ENCODE measurements around the gene EGFL8.
A peak's percentile ranks its signal among the peaks of the same experiment; 100 is the strongest.

Gene EGFL8

DNA sequence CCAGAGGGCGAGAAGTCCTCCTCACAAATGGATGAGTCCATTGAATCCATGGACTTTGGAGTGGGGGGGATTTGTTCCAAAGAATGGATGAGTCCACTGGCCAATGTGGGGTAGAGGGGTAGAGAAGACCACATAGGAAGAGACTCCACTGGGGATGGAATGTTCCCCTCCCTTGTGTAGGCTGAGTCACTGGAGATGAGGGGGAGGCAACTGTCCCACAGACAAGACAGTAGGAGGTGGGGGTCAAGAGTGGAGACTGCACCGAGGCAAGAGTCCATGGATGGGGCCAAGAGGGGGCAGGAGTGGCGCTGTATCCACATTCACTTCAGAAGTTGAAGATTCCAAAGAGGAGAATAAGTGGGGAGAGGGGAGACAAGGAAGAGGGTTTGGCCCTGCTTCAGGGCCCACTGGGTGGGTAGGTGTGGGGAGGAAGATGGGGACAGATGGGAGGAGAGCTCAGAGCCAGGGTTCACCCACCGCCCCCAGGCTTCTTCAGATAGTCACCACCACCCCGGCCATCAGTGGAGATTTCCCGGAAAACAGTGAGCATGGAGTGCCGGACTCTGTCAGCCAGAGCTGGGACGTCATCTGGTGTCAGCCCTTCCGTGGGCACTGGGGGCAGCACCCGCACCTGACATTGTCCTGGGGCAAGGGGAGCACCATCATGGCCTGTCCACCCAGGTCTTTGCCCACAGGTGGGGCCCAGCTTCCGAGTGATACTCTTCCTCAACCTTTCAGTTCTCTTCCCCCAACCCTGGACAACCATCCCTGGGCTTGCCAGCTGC, 4.6 kb downstream of the EGFL8 start:
- DNase-seq: no peak

DNA sequence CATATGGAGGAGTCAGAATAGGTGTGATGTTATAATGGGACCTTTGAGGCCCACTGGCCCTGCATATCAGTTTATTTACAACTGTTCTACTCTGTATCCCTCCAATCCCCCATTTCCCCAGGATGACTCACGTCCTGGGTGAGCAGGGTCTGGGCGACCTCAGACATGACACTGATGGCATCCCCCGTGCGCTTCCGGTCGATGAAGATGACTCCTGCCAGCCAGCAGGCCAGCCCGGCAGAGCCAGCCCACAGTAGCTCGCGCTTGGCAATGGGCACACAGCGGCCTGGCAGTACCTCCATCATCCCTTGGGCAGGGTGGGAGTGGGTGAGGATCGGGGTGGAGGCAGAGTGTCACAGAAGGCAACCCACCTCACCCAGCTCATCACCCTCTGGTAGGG, 5.9 kb downstream of the EGFL8 start:
- no peak for DNase-seq

DNA sequence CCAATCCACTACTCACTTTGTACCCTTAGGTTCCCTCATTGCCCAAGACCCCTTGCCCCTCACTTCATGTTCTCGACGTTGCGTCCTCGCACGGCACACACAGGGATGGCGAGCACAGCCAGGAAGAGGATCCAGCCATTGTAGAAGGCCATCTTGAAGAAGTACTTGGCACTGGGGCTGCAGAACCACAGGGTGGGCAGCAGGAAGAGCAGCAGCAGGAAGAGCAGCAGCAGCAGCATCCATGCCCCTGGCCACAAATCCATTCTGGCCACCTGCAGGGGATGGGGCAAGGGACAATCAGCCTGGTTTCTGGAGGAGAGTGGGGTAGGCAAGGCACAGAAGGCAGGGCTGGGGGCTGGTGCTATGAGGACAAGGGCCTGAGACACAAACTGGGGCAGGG, 6.8 kb downstream of the EGFL8 start:
- DNase-seq: no peak

DNA sequence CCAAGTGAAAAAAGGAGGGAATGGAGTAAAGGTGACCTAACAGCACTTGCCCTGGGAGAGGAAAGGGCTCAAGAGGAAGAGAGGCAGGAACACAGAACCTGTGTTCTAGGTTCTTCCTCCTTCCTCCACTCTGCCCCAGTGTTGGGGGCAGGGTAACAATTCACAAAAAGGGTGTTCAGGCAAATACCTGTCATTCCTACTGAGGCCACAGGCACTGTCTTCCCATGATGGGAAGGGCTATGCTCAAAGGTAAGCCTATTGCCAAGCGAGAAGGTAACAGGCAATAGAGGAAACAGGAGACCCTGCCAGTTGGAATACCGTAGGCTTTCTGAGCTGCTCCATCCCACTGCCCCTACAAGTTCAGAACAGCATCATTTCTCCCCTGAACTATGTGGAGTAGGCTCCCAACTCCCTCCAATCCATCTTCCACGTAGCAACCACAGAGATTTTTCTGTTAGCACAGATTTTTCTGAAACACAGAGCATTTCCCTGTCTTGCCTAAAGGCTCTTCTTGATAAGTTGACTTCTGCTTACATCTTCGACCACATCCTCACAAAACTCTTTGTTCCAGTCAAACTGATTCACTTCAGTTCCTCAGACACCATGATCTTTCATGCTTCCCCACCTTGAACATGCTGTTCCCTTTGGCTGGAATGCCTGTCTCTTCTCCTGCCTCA, 8.8 kb downstream of the EGFL8 start:
- DNase-seq: no peak

- no peak for DNase-seq
Observed at GRCh38 chr6:32174416-32174815, 10.0 kb downstream of the EGFL8 start.

- no peak for DNase-seq
Observed at GRCh38 chr6:32175322-32175710, 10.9 kb downstream of the EGFL8 start.

- peak; percentile 98 for DNase-seq
Observed at GRCh38 chr6:32175711-32176475, 11.5 kb downstream of the EGFL8 start, which contains the start of gene AGPAT1. Gene AGPAT1 (minus strand): TSS chr6:32176084. CDS start chr6:32171496, 4,588 bp downstream.

DNA sequence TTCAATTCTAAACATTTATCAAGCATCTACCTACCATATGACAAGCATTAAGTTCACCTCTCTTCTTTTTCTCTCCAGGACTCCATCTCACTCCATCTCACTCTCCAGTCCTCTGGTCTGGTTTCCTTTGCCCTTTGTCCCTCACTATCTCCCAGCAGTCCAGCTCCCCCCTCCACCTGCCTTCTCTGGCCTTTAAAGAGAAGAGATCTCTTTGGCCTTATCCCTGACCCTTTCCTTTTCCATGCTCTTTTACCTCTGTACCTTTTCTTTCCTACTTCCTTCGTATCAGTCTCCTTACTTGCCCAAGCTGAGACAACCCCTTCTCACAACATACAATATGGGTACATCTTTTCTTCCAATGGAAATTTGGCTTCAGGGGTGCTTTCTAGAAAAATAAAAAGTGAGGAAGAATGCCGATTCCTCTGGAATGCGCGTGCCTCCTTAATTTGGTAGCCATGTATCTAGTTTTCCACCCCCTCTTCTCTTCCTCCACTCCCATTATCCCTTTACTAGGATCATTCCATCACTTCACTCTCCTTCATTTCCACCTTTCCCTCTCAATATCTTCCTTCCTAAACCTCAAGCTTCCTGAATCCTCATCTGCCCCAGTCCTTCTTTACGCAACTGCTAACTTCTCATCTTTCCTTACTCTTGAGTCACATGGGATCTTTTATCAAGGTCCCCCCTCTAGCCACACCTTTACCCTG, 12.2 kb downstream of the EGFL8 start:
- no peak for DNase-seq

- peak; percentile 56 for DNase-seq
Observed at GRCh38 chr6:32177183-32177787, 12.9 kb downstream of the EGFL8 start.

- peak; percentile 99 for DNase-seq
Observed at GRCh38 chr6:32177788-32178546, 13.6 kb downstream of the EGFL8 start, which contains the start of gene RNF5. Gene RNF5 (plus strand): TSS chr6:32178405. CDS start chr6:32178512, 107 bp downstream.

DNA sequence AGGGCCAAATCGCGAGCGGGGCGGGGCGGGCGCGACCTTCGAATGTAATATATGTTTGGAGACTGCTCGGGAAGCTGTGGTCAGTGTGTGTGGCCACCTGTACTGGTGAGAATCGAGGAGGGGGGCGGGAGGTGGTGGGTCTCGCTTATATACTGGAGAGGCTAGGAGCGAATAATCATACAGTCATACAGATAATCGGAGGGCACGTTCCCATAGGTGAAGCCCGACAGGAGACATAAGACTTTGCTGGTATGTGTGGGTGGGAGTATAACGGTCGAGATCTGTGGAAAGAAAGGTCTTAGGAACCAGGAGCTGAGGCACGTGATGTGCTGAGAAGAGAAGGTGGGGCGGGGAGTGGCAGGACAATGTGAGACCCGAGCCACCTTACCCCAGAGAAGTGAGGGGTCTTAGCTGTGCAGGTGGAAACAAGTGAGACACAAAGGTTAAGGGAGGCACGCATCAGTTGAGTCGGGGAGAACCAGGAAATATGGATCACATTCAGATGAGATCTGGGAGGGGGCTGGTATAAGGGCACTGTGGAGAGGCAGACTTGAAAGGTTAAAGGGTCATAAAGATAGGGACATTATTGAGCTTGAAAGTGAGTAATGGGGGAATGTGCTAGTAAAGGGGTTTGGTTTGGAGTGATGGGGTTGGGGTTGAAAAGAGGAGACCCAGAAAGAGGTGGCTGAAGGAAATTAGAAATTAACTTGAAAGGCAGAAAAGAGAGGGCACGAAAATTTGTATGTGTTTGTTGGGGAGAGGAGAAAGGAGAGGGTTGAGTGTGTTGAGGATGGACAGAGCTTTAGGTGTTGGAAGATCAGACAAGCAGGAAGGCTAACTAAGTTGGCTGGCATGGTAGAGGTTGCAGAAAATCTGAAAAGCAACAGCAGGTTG, 14.4 kb downstream of the EGFL8 start:
- DNase-seq: no peak

- DNase-seq: no peak
Observed at GRCh38 chr6:32179766-32180405, 15.5 kb downstream of the EGFL8 start.

- DNase-seq: no peak
Observed at GRCh38 chr6:32181148-32181702, 16.8 kb downstream of the EGFL8 start.

DNA sequence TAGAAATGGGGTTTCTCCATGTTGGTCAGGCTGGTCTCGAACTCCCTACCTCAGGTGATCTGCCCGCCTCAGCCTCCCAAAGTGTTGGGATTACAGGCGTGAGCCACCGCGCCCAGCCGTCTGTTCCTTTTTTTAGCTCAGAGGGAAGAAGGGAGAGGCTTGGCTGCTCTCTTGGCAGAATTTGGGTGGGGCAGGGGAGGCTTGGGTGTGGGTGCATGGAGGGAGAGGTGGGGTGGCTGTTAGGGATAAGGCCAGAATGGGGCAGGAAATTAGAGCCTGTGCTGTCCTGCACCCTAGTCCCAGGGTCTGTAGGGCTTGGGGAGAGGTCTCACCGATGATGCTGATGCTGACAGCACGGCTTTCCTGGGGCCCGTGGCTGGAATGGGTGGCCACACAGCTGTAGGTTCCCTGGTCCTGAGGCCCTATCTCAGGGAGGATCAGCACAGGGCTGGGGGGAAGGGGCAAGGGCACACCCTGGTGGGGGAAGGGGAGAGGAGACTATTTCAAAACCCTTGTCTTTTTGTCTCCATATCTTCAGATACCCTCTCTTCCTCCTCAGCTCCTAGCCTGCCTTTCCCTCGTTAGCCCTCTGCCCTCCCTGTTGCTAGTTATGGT, 17.6 kb downstream of the EGFL8 start:
- no peak for DNase-seq

- no peak for DNase-seq
Observed at GRCh38 chr6:32182555-32182981, 18.2 kb downstream of the EGFL8 start.

- DNase-seq: no peak
Observed at GRCh38 chr6:32183030-32183429, 18.6 kb downstream of the EGFL8 start.

DNA sequence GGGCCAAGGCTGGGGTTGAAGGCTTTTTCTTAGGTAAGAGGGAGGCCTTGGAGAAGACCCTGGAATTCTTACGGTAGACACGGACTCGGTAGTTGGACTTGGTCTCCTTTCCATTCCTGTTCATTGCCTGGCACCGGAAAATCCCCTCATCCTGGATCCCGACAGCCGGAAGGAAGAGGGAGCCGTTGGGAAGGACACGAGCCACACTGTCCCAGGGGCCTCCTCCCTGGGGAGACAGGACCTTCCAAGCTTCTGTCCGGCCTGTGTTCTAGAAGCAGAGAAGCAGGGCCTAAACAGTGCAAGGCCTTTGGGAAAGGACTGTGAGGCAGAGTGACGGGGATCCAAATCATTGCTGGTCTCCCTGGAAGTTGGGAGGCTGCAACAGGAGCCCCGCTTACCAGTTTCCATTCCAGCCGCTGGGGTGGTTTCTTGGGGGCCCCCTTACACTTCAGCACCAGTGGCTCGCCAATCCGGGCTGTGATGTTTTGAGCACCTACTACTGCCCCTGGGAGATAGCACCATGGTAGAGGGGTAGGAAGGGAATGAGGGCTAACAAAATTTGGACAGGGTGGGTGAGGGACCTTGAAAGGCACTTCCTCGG, 19.2 kb downstream of the EGFL8 start:
- DNase-seq: no peak

GRCh38 chr6:32184084-32184640, 19.8 kb downstream of the EGFL8 start, which contains the start of gene AGER:
Gene AGER (minus strand): TSS chr6:32184253. CDS start chr6:32184222, 31 bp downstream.
- DNase-seq: no peak

All from activated CD4-positive, alpha-beta T cell treated with anti-CD3 and anti-CD28 coated beads, Interleukin-2, amount 50 U/mL, for 16 hours (primary cell).